HG02763 (cell line): ENCODE measurements around the gene PXDN.
"Not testable (repeated sequence)": the region's sequence is repeated elsewhere in the genome, so short reads cannot be mapped to it uniquely, and the experiment has no call there.

Experiments
- ATAC-seq: cut with Tn5 transposase; IDR thresholded peaks from one replicate; pipeline ENCODE4 v1.9.1; 2021; ENCODE audit warnings: mild to moderate bottlenecking, moderate library complexity; ENCODE audit not compliant: unreplicated experiment

The PXDN gene

DNA sequence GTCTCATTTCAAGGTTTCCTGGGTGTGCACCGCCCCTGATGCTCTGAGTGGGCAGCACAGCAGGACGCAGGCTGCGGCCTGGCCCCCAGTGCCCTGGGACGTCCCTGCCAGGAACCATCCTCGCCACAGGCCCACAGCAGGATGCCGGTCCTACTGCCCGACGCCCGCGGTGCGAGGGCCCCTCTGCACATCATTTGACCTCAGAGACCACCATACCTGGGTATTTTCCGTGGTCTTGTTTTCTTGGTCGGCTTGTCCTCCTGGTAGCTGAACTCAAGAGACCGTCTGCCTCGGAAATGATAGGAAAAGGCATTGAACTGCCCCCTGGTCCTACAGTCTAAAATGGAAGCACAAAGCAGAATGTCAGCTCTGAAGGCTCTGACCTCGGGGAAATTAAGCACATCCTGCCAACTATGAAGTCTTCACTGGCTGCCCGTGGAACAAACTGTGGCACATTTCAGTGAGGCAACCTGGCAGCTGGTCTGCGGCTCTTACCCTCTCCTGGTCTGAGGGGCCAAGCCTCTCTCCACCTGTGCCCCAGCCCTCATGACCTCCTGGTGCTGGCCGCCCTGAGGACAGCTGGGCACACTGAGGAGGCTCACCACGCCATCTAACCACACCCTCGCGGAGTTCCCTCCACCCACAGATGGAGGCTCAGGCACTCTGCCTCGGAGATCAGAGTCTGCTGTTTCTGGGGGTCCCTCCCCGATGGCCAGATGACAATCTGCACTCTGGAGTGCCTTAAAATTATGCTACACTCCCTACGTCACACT lies 105.0 kb downstream of the PXDN start:
- no peak for ATAC-seq

DNA sequence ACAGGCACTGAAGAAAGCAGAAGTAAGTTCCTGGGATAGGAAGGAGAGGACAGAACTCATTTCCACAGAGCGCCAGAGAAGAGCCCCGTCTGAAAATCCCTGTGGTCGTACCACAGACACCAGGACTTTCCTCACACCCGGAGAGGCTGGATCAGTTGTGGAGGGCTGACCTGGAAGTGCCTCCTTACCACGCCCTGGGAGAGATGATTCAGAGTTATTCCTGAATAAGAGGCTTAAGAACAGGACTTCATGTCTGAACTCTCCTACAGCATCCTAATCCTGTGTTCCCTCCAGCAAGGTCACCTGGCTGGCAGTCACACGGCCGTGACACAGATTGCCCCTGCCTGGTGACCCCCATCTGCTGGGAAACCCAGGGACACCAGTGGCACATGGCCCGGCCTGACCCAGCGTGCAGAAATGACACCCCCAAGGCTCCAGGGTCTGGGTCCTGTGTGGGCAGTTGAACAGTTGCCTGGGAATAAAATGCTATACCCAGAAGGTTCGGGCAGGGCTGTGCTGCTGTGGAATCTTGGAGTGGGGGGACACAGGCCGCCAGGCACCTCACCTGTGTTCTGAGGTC lies 105.9 kb downstream of the PXDN start:
- no peak for ATAC-seq

DNA sequence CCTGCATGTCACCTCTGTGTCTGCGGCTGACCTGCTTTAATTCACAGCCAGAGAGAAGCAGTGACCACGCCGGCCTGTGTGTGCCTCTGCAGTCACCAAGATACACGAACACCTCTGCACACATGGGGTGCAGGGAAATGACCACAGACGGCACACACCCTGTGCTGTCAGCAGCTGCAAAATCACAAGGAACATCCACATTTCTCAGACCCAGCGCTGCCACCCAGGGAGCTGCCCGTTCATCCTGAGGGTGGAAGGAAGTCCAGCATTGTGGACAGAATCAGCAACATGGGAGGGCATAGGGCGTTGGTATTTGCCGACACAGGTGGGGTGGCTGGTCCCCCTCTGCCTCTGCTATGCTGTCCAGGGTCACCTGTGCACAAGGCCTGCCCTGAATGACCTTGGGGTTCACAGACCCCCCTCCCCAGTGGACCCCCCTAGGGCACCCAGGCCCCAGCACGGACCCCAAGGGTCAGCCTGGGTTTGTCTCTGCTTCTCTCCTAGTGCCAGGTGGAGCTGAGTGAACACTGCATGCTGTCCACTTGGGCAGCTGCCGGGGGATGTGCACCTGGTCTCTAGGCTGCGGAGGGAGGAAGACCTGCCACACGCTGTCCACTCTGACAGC lies 107.4 kb downstream of the PXDN start:
- ATAC-seq: no peak

DNA sequence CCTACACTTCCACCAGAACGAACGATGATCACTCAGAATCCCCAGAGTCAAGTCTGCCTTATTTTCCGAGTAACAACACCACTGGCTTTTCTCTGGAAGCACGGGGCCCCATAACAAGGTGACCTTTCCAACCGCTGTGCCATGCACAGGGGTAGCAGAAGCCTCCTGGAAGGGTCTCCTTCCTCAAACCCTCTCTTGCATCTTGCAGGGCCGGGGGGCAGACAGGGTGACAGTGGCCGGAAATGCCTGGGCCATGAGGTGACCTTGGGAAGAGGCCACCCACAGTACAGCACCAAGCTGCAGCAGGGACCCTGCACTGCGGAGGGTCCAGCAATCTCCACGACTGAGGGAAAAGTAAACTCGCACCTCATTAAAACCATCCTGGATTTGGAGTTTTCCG lies 108.5 kb downstream of the PXDN start:
- no peak for ATAC-seq

DNA sequence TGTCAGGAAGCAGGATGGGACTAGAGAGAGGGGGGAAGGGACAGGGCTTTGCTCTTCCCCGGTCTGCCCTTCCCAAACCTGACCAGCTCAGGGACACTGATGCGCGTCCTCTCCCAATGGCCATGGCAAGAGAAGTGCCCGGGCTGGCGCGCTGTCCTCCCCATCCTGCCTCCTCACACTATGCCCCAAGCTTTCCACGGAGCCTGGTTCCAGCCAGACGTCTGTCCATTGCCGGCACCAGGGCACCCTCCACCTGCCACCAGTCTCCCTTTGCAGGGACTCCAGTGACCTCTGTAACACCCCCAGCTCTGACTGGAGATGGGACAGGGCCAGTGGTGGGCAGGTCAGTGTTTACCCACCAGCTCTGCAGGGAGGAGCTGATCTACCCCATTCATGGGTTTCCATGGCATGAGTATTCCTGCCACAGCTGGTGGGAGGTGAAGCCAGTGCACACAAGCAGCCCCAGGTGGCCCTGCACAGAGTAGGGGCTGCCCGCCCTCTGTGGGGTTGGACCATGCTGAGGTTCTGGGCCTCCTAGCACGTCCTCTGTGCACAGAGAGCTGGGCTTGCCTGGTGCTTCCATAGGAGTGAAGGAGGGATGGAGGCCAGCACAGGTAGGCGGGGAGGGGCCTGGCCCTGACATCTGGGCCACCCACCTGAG lies 109.5 kb downstream of the PXDN start:
- no peak for ATAC-seq

DNA sequence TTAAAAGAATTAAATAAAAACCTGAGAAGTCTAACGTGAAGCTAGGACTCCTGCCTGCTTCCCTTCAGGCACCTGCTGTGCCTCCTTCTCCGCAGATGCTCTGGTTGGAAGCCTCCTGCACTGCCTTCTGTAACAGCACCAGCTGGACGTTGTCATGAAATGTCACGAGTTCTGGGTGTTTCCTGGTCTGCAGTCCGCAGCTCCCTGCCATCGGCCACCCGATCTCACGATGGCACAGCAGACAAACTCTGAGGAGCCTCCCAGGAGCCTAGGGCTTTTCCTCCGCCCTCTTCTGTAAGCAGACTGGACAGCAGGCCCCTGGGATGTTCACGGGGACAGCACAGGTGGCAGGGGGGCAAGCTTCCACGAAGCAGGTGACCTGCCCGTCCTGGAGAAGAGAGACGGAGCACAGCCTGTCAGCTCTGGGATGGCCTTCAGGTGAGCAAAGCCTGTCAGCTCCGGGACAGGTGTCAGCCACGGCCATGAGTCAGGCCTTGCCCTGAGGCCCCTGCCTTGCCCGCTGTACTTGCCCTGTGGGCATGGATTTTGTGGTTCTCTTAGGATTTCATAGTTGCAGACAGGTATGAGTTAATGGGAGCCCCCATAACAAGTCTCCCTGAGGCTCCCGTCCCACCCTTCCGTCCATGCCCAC lies 110.3 kb downstream of the PXDN start:
- ATAC-seq: no peak

DNA sequence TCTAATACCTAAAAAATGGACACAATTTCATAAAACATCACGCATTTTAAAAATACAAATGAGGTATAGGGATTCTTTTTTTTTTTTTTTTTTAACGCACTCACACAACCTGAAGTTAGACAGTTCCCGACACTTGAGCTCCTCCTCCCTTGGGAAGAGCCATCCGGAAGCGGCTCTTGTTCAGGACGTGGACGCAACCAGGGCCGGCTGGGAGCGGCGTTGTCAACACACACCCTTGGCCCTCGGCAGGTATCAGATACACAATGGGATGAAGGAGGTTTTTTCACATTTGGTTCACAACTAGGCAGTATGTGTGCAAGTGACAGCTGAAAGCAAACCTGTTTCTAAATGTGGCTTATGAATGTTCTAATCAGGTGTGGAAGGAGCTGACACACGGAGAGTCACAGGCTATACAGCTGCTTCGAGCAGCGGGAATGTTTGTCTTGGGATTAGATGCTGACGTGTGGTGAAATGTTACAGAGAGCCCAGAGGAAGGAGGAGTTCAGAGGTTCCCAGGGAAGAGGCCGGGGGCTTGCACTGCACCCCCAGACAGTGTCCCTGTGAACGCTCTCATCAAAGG lies 111.1 kb downstream of the PXDN start:
- ATAC-seq: no peak

DNA sequence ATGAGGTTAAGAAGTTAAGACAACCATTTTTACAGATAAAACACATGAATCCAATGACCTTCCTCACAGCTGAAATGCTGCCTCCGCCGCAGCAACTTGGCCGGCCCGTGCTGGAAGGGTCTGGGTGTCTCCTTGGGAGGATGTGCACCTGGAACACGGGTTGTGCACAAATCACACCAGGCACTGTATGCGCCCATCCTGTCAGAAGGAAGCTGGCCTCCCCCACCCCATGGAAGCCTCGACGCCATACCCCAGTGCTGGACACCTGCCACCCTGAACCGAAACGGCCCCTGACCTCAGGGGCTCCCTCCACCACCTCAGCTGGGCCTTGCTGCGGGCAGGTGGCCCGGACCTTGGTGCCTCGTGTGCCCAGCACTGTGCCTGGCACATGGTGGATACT lies 111.8 kb downstream of the PXDN start:
- ATAC-seq: no peak

DNA sequence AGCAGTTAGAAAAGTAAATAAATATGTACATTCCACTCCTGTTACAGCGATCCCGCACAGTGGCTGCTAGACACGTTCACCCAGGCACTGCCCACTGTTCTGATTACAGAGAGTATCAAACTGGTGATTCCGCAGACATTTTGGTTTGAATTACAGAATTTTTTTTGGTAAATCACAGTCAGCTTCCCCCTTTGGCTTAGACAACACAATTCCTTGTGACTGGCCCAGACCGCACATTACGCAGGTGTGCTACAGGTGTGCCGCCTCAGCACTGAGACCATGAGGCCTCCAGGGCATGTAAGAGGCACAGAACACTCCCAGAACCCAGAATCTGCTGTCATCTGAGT lies 112.3 kb downstream of the PXDN start:
- ATAC-seq: no peak

DNA sequence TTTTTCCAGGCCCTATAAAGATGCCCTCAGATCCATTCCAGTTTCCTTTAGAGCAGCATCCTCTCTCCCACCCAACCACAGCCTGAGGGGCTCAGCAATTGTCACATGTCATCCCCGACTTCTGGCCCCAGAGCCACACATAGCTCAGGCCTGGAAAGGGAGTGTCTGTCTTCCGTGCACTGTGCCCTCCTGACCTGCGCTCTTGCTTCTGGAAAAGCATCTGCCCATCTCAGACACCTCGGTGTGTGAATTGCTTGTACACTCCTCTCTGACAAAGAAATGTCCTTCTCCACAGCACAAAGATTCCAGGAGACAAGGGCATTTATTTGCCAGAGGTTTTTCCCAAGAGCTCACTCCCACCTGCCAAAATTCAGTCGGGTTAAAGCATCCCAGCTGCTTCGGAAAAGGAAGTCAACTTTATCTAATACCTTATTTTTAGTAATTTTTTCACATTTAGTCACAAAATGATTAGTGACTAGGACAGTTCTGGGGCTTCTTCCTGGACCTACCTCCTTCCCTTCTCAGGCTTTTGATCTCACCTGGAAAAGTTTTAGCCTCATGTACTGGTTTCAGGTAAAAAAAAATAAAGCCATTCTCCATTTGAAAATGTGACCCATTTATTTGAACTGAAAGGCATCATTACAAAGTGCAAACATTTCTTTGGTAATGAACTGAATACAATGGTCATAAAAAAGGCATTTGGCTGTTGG lies 112.9 kb downstream of the PXDN start:
- ATAC-seq: no peak

DNA sequence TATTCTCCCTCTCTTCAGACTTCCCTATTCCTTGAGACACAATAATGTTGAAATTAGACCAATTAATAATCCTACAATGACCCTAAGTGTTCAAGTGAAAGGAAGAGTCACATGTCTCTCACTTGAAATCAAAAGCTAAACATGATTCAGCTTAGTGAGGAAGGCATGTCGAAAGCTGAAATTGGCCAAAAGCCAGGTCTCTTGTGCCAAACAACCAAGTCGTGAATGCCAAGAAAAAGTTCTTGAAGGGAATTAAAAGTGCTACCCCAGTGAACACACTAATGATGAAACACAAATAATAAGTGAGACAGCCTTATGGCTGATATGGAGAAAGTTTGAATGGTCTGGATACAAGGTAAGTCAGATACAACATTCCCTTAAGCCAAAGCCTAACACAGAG lies 115.4 kb downstream of the PXDN start:
- no peak for ATAC-seq

DNA sequence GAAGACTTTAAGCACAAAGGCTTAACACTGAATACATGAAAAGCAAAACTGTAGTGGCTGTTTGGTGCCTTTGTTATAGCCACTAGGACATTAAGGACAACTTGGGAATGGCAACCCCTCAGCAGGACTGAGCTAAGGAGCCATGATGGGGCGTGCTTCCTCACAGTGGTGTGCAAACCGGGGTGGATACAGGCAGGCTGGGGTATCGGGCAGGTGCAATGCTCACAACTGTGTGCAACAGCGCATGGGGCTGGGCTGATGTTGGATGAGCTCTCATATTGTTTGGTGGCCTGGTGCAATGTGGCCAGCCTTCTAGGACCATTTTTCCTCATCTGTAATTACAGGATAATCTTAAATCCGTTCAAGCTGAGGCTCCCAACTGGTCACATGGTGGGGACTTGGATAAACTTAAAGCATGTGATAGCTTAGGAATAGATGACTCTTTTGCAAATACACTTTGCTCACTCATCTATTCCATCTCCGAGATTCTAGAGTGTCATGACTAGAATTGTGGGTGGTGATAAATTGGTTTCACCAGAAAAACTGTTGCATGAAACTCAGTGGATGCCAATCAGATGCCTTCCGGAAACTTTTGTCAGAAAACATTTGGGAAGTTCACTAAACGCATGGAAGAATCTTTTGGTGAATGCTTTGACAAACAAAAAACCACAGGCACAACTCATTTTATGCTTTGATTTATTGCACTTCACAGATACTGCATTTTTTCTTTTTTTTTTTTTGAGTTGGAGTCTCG lies 116.5 kb downstream of the PXDN start:
- ATAC-seq: no peak

DNA sequence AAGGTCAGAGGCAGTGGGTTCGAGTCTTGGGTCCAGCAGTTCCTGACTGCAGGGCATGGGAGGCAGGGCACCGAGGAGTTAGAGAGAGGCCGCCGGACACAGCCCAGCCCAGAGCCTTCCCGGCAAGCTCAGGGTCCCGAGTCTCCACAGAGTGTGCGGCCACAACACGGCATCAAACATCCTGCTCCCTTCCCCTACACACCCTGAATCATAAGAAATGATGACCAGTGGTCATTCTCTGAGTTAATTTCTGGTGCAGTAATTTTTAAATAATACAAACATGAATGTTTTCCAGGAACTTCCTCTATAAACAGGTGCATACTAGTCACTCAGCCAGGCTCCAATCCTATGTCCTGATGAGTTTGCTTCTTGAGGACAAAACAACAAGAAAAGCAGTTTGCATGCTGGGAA lies 118.0 kb downstream of the PXDN start:
- no peak for ATAC-seq

DNA sequence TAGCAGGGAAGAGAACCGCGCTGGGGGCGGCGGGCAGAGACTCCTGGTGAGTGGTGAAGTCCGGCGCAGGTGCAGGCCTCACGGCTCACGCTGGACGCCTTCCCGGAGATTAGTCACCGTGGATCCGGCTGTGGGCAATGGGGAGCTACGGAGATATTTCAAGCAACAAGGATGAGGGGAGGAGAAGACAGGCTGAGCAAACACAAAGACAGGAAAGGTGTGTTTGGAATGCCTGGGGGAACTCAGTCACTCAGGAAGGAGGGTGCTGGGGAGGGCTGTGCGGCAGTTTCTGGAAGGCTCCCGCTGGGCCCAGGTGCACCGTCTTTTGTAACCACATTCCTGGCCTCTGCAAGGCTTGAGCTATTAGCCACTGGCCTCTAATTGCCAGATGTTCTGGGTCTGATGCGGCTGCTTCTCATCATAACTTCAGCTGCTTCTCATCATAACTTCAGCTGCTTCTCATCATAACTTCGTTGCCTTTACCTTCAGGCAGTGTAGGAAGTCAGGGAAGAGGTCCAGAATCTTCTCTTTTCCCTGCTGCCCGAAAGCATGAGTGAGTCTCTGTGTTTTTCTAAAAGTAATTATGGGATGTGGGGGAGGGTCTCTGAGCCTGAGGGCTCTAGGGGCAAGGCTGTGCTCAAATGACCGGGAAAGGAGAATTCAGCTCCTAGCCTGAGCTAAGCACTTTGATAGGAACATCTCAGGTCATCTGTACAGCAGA lies 118.9 kb downstream of the PXDN start:
- ATAC-seq: no peak

DNA sequence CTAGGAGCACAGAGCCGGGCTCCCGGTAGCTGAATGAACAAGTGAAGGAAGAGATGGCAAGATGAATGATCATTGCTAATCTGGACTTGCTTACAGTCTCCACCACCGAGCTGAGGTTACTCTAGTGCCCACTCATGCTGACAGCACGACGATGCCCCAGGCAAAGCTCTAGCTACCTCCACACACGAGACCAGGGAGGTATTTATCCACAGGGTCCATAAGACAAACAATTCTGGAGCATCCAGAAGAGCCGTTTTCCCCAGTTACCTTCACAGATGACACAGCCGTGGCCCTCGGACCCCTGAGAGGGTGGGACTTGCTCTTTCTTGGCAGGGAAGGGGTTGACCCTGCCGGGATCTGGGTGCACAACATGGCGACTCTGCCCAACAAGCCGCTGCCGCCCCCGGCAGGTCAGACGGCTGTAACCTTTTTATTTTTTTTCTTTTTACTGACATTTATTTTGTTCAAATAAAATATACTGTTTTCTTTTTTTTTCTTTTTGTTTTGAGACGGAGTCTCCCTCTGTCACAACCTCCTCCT lies 120.3 kb downstream of the PXDN start:
- ATAC-seq: no peak

DNA sequence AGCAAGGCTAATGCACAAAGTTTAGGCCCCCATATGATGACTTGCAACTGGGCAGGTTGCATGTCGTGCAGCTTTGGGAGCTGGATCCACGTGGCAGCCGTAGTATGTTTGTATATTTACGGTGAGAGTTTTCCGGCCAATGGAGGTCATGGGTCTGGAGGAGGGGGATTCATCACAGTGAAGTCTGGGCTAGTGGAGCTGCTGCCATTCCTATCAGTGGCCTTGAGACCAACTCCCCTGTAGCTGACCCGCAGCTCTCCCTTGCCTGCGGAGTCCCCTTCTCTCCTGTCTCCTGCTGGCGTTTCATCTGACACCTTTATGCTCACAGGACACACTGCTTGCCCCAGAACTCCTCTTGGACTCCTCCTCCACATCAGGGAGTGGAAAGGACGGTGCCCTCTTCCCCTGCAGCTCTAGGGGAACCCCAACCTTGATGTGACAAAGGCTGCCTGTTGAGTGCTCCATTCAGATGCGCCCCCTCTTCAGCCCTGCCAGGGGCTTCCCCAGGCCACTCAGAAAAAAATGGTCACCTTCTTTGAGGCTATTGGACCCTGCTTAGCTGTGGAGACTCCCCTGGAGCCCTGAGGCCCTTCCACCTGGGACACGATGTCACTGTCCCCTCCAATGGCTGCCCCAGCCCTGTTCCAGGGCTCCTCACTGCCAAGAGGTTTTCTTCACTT lies 121.7 kb downstream of the PXDN start:
- ATAC-seq: no peak

DNA sequence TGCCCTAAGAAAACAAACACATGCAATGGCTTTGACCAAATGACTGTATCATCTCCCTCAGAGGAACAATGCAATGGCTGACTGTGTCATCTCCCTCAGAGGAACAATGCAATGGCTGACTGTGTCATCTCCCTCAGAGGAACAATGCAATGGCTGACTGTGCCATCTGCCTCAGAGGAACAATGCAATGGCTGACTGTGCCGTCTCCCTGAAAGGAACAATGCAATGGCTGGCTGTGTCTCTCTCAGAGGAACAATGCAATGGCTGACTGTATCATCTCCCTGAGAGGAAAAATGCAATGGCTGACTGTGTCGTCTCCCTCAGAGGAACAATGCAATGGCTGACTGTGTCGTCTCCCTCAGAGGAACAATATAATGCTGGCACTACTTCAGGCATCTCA lies 122.3 kb downstream of the PXDN start:
- not testable (repeated sequence) for ATAC-seq

DNA sequence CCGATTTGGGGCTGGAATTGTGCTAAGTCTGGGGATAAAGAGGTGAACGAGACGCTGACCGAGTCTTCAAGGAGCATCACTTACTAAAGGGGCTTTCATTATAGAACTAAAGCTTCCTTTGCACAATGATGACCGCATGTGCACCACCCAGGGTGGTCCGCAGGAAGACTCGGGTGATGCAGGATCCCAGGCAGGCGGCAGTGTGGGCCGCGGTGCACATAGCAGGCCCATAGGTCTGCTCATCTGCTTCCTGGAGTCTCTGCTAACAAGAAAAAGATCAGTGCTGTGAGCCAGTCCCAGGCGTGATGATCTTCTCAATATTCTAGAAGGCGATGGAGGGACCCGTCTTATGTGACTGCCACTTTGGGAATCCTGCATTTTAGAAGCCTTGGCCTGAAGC lies 122.8 kb downstream of the PXDN start:
- ATAC-seq: no peak
